ENCODE results near the gene CRIM1. TPM values are rescaled to one million over a fixed set of nuclear protein-coding genes. Genes with fewer than 3 reads are reported as not detected.

The CRIM1 gene
- total RNA-seq, 1 experiment from 2014 or later = 21.4 TPM

GRCh38 chr2:36425608-36426355 lies 70.2 kb downstream of the CRIM1 start:
- H3K27me3 ChIP-seq (ENCODE audit: control insufficient read depth, insufficient read depth, low read length) = no peaks in the 10 kb centered on the region

GRCh38 chr2:36427790-36428243 lies 72.2 kb downstream of the CRIM1 start:
- DNase-seq = no peak
- Histone ChIP-seq H3K36me3 (replicated peaks; ENCODE audit: control insufficient read depth, insufficient read depth, low read length) (no peaks in the 10 kb centered on the region), H3K27me3 (ENCODE audit: control insufficient read depth, insufficient read depth, low read length) (no peaks in the 10 kb centered on the region), H3K4me3 (ENCODE audit: insufficient read depth, low read depth, low read length) (no peak overlapping the region)

More at GRCh38 chr2:36425608-36426355, 70.2 kb downstream of the CRIM1 start:
- DNase-seq = no peak
- H3K36me3 ChIP-seq (replicated peaks; ENCODE audit: control insufficient read depth, insufficient read depth, low read length) = no peaks in the 10 kb centered on the region
- H3K4me3 ChIP-seq (ENCODE audit: insufficient read depth, low read depth, low read length) = no peak overlapping the region

- Histone ChIP-seq H3K36me3 (replicated peaks; ENCODE audit: control insufficient read depth, insufficient read depth, low read length) (no peaks in the 10 kb centered on the region), H3K4me3 (ENCODE audit: insufficient read depth, low read depth, low read length) (no peak overlapping the region), H3K27me3 (ENCODE audit: control insufficient read depth, insufficient read depth, low read length) (no peaks in the 10 kb centered on the region)
- no peak for DNase-seq
These were observed 75.0 kb downstream of the CRIM1 start for GRCh38 chr2:36430549-36430948.

- no peaks in the 10 kb centered on the region for H3K27me3 ChIP-seq (ENCODE audit: control insufficient read depth, insufficient read depth, low read length)
- no peaks in the 10 kb centered on the region for H3K36me3 ChIP-seq (replicated peaks; ENCODE audit: control insufficient read depth, insufficient read depth, low read length)
- H3K4me3 ChIP-seq (ENCODE audit: insufficient read depth, low read depth, low read length) = no peak overlapping the region
- no peak for DNase-seq
These were observed 76.9 kb downstream of the CRIM1 start for GRCh38 chr2:36432479-36432878.

GRCh38 chr2:36433311-36434217 lies 78.0 kb downstream of the CRIM1 start:
- no peak for DNase-seq
- no peak overlapping the region for H3K4me3 ChIP-seq (ENCODE audit: insufficient read depth, low read depth, low read length)
- H3K27me3 ChIP-seq (ENCODE audit: control insufficient read depth, insufficient read depth, low read length) = no peaks in the 10 kb centered on the region
- no peaks in the 10 kb centered on the region for H3K36me3 ChIP-seq (replicated peaks; ENCODE audit: control insufficient read depth, insufficient read depth, low read length)

GRCh38 chr2:36438449-36438977 lies 82.9 kb downstream of the CRIM1 start:
- Histone ChIP-seq H3K36me3 (replicated peaks; ENCODE audit: control insufficient read depth, insufficient read depth, low read length) (peaks cover 2% of the 10 kb centered on the region; the same call in 1 of the 2 replicates), H3K4me3 (ENCODE audit: insufficient read depth, low read depth, low read length) (no peak overlapping the region), H3K27me3 (ENCODE audit: control insufficient read depth, insufficient read depth, low read length) (no peaks in the 10 kb centered on the region)
- DNase-seq = peak; percentile 10

GRCh38 chr2:36439084-36439483 lies 83.5 kb downstream of the CRIM1 start:
- Histone ChIP-seq H3K4me3 (ENCODE audit: insufficient read depth, low read depth, low read length) (no peak overlapping the region), H3K36me3 (replicated peaks; ENCODE audit: control insufficient read depth, insufficient read depth, low read length) (peaks cover 2% of the 10 kb centered on the region; the same call in 1 of the 2 replicates), H3K27me3 (ENCODE audit: control insufficient read depth, insufficient read depth, low read length) (no peaks in the 10 kb centered on the region)
- DNase-seq = no peak

- peaks cover 4% of the 10 kb centered on the region; the same call in 1 of the 2 replicates for H3K36me3 ChIP-seq (replicated peaks; ENCODE audit: control insufficient read depth, insufficient read depth, low read length)
- H3K4me3 ChIP-seq (ENCODE audit: insufficient read depth, low read depth, low read length) = no peak overlapping the region
- DNase-seq = no peak
- H3K27me3 ChIP-seq (ENCODE audit: control insufficient read depth, insufficient read depth, low read length) = no peaks in the 10 kb centered on the region
These were observed 85.6 kb downstream of the CRIM1 start for GRCh38 chr2:36441065-36441625.

GRCh38 chr2:36441816-36442215 lies 86.2 kb downstream of the CRIM1 start:
- DNase-seq = no peak
- H3K27me3 ChIP-seq (ENCODE audit: control insufficient read depth, insufficient read depth, low read length) = no peaks in the 10 kb centered on the region
- H3K36me3 ChIP-seq (replicated peaks; ENCODE audit: control insufficient read depth, insufficient read depth, low read length) = peaks cover 4% of the 10 kb centered on the region; the same call in 1 of the 2 replicates
- no peak overlapping the region for H3K4me3 ChIP-seq (ENCODE audit: insufficient read depth, low read depth, low read length)

GRCh38 chr2:36444216-36444936 lies 88.8 kb downstream of the CRIM1 start:
- no peak for DNase-seq

GRCh38 chr2:36445185-36445866 lies 89.7 kb downstream of the CRIM1 start:
- H3K36me3 ChIP-seq (replicated peaks; ENCODE audit: control insufficient read depth, insufficient read depth, low read length) = peaks cover 7% of the 10 kb centered on the region
- H3K4me3 ChIP-seq (ENCODE audit: insufficient read depth, low read depth, low read length) = no peak overlapping the region
- no peaks in the 10 kb centered on the region for H3K27me3 ChIP-seq (ENCODE audit: control insufficient read depth, insufficient read depth, low read length)
- DNase-seq = no peak

More at GRCh38 chr2:36444216-36444936, 88.8 kb downstream of the CRIM1 start:
- Histone ChIP-seq H3K27me3 (ENCODE audit: control insufficient read depth, insufficient read depth, low read length) (no peaks in the 10 kb centered on the region), H3K4me3 (ENCODE audit: insufficient read depth, low read depth, low read length) (no peak overlapping the region), H3K36me3 (replicated peaks; ENCODE audit: control insufficient read depth, insufficient read depth, low read length) (peaks cover 7% of the 10 kb centered on the region)

GRCh38 chr2:36446294-36446693 lies 90.7 kb downstream of the CRIM1 start:
- Histone ChIP-seq H3K27me3 (ENCODE audit: control insufficient read depth, insufficient read depth, low read length) (no peaks in the 10 kb centered on the region), H3K4me3 (ENCODE audit: insufficient read depth, low read depth, low read length) (no peak overlapping the region), H3K36me3 (replicated peaks; ENCODE audit: control insufficient read depth, insufficient read depth, low read length) (peaks cover 7% of the 10 kb centered on the region)
- DNase-seq = no peak

- DNase-seq = no peak
- no peaks in the 10 kb centered on the region for H3K27me3 ChIP-seq (ENCODE audit: control insufficient read depth, insufficient read depth, low read length)
- peaks cover 4% of the 10 kb centered on the region for H3K36me3 ChIP-seq (replicated peaks; ENCODE audit: control insufficient read depth, insufficient read depth, low read length)
- H3K4me3 ChIP-seq (ENCODE audit: insufficient read depth, low read depth, low read length) = no peak overlapping the region
These were observed 93.6 kb downstream of the CRIM1 start for GRCh38 chr2:36449213-36449612.
